AG20443 (cell line): Measurements from ENCODE around the gene COG1.

Experiments
- DNase-seq: peaks from one replicate; pipeline ENCODE4 v3.0.0; 2012; ENCODE audit warnings: low spot score, mixed read lengths

COG1 gene

DNA sequence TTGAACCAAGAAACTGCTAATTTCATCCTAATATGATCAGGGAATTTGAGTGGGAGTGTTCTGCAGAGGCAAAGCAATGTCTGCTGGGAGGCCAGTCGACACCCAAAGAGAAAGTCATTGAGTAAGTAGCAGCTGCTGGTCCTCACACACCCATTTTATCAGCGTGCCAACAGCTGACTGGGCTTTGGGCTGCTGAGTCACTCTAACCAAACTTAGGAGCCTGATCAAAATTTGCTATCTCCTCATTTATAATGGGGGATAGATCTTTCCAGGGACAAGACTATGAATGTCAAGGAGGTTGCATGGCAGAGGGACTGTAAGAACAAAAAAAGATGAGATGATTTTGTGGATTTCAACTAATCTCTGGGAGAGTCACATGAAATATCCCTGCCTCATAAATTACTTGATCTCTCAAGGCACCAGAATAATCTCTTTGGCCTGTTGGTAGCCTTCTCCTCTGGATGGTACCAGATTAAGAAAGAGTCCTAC, 35.9 kb downstream of the COG1 start:
- DNase-seq: peak; percentile 93

DNA sequence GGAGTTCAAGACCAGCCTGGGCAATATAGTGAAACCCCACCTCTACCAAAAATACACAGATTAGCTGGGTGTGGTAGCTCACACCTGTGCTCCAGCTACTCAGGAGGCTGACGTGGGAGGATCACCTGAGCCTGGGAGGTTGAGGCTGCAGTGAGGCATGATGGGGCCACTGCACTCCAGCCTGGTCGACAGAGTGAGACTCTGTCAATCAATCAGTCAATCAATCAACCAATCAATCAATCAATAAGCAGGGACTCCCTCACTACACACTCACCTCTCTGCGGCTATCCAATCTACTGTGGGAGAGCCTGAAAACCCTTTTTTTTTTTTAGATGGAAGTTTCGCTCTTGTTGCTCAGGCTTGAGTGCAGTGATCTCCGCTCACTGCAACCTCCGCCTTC, 37.2 kb downstream of the COG1 start:
- DNase-seq: no peak

- peak; percentile 32 for DNase-seq
These were observed 38.5 kb downstream of the COG1 start for GRCh38 chr17:73231395-73231794.

GRCh38 chr17:73231841-73232586, 39.2 kb downstream of the COG1 start:
- DNase-seq: peak; percentile 99

GRCh38 chr17:73232587-73233373, 39.9 kb downstream of the COG1 start:
- DNase-seq: peak; percentile 51

DNA sequence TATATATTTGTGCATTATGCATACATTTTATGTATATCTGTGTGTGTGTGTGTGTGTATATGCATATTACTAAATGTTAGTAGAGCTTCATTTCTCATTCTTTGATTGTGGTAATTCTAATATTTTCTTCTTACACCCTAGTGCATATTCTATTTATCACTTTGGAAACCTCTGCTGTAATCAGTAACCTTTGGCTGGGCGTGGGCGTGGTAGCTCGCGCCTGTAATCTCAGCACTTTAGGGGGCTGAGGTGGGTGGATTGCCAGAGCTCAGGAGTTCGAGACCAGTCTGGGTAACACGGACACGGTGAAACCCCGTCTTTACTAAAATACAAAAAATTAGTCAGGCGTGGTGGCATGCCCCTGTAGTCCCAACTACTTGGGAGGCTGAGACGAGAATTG, 41.9 kb downstream of the COG1 start:
- no peak for DNase-seq

DNA sequence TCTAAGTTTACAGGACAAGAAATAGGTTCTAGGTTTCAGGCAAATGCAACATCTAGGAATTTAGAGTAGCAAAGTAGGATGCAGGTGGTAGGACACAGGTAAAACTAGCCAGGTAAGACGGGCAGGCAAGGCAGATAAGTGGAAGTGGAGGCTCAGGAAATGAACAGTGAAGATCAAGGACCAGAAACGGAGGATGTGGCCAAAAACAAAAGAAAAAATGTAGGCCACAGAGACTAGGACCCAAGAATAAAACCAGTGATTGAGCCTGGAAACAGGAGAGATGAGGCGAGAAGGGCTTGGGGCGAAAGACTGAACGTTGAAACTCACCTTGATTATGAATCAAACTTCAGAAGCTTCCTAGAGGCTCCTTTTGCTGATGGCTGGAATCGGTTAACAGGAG, 44.9 kb downstream of the COG1 start:
- DNase-seq: no peak

- no peak for DNase-seq
These were observed 47.7 kb downstream of the COG1 start for GRCh38 chr17:73240561-73240960.

DNA sequence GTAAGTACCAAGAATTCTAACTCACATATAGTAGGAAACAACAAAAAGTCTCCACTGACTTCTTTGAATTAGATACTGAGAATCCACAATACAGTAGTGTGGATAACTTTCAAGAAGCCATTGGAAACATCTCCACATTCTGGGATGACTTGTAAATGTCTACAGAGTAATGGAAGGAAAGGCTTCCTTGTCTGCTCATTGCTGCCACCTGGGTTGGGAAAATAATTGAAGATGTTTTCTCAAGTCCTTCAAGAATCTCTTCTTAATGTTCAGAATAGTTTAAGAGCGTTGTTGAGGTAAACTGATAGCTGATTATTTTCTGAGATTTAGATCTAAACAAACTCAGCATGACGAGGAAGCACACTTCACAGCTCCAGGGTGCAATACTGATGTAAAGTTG, 54.9 kb downstream of the COG1 start:
- DNase-seq: no peak

DNA sequence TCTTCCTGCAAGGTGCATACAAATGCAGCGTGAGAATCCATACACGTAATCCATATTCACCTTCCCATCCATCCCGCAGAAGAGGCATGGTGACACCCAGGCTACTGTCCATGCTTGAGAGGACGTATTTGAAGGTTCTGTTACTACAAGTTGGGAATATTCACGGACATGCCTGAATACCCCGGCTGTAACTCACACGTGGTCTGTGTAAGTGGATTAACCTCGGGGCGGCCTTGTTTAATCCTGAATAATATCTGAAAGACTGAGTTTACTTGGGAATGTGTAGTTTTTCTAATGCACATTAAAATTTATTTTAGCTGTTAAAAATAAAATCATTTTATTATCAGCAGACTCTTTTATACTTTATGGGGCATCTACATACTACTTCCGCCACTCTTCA, 55.7 kb downstream of the COG1 start:
- DNase-seq: no peak

- DNase-seq: no peak
These were observed 56.8 kb downstream of the COG1 start for GRCh38 chr17:73249700-73250099.

GRCh38 chr17:73250851-73251640, 58.2 kb downstream of the COG1 start:
- DNase-seq: no peak

- DNase-seq: no peak
These were observed 59.0 kb downstream of the COG1 start for GRCh38 chr17:73251871-73252270.

DNA sequence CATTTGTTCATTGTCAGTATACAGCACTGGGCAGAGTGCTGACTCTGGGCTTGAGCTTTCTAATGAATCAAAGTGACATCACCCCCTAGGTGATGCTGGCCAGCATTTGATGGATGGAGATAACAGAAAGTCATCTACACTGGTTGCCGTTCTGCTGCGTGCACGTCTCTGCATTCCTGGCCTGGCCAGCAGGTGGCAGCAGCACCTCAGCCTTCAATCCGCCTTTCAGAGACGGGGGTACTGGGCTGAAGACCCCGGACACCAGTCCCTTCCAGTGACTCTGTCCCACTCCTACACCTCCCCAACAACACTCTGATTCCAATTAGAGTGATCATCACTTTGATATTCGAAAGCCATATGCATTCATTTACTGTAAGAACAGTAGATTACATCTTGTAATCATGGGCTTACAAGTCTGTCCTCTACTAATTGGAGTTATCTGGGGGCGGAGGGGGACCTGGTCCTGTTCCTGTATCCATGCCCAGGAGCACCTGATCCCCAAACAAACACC, 62.9 kb downstream of the COG1 start:
- peak; percentile 78 for DNase-seq

GRCh38 chr17:73256220-73256619, 63.4 kb downstream of the COG1 start:
- DNase-seq: no peak

DNA sequence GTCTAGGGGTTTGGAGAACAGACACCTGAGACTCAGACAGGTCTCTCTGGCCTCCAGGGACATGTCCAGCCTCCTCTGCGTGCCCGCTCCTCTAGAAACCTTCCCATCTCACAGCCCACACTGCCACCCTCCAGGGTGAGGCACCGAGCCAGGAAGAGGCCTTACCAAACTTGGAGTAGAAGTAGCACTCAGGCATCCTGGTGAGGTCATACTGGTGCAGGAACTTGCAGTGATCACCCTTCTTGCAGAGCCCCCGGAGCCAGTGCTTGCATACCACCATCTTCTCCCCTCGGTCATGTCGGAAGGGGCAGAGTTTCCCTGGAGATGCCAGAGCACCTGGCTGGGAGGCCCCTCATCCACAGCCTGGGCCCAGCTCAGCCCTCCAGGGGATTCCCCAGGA, 64.7 kb downstream of the COG1 start:
- no peak for DNase-seq
